Left lung (tissue), 10 donors: Measurements from ENCODE around the gene REM2. TPM values are rescaled to one million over a fixed set of nuclear protein-coding genes. Genes with fewer than 3 reads are reported as not detected.
A peak's percentile ranks its signal among the peaks of the same experiment; 100 is the strongest.

Experiments
- ATAC-seq: fragments of 200-7000 bp; cut with Tn5 transposase; one replicate; pipeline ENCODE4 v1.9.1; 2020; ENCODE audit warnings: moderate library complexity
- DNase-seq, 4 donors: peaks; one replicate each; pipeline ENCODE4 v3.0.0-alpha.2; 2013 to 2020
- H3K27ac ChIP-seq, 2 donors: fragments of 200-600 bp; sonication (generic) in 1 of 2; one replicate each; pipeline versions ENCODE4 v1.5.0 to v1.8.0; 2020 to 2021
- H3K27me3 ChIP-seq, 2 donors: fragments of 200-600 bp; sonication (generic) in 1 of 2; one replicate each; pipeline versions ENCODE4 v1.5.0 to v1.8.0; 2020 to 2021
- H3K36me3 ChIP-seq, 2 donors: fragments of 200-600 bp; sonication (generic) in 1 of 2; one replicate each; pipeline versions ENCODE4 v1.5.0 to v1.8.0; 2020 to 2021
- H3K4me1 ChIP-seq, 2 donors: fragments of 200-600 bp; one replicate each; pipeline ENCODE4 v1.8.0; 2021
- H3K4me3 ChIP-seq, 2 donors: fragments of 200-600 bp; sonication (generic) in 1 of 2; one replicate each; pipeline versions ENCODE4 v1.5.0 to v1.8.0; 2020 to 2021; ENCODE audit warnings: mild to moderate bottlenecking in 1 of 2
- H3K9me3 ChIP-seq, 2 donors: fragments of 200-600 bp; sonication (generic) in 1 of 2; one replicate each; pipeline versions ENCODE4 v1.5.0 to v1.8.0; 2020 to 2021
- CTCF ChIP-seq, 2 donors: fragments of 200-600 bp; sonication (generic) in 1 of 2; IDR thresholded peaks; one replicate each; pipeline versions ENCODE4 v1.5.0 to v1.8.0; 2021; ENCODE audit warnings: antibody characterized with exemption in 2 of 2
- intact Hi-C, 2 donors: fragments of 100-400 bp; cut with DNase I; formaldehyde crosslinking; loops; one replicate each; pipeline versions ENCODE4 v1.11.2 to v1.14.2; 2022
- polyA plus RNA-seq, 6 donors: library from polyadenylated mRNA; unstranded; fragments of 120-200 nt; gene quantifications; one replicate each; pipeline ENCODE4 v1.2.1, GENCODE V29; 2013; ENCODE audit not compliant: insufficient read length in 6 of 6
- total RNA-seq, 2 donors: library from RNA; stranded (reverse); fragmentation: NEBNext Ultra II Directional; extraction: Animal tissue kit (Norgen Biotek cat#: 25700); gene quantifications; one replicate each; pipeline ENCODE4 v1.2.1, GENCODE V29; 2021
- donor health status: DM: no; HTN: yes; CAD: no.
- donor health status: DM: no; HTN: no; CAD: no.

Gene REM2
- total and polyA plus RNA-seq, 8 donors, result 0.29 to 1.3 (median 0.83) TPM

DNA sequence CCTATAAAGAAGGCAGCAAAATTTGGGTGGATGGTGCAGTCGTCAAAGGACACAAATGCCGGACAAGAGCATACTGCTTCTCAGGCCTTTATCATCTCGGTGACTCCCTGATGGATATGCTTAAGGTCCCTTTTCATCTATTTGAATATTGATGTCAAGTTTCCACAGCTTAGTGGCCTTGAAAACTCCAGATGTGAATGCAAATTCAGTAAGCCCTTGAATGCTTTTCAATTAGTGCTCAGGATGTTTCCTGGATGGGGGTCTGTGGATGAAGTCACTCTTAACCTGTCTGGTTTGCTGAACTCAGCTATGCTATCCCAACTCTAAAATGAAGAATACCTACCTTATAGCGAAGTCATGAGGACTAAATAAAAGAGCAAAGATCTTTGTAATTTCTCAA lies 10.7 kb downstream of the REM2 start:
- Histone ChIP-seq H3K27ac (no peak overlapping the region), H3K4me1 (no peaks in the 10 kb centered on the region)
- no peak for ATAC-seq

DNA sequence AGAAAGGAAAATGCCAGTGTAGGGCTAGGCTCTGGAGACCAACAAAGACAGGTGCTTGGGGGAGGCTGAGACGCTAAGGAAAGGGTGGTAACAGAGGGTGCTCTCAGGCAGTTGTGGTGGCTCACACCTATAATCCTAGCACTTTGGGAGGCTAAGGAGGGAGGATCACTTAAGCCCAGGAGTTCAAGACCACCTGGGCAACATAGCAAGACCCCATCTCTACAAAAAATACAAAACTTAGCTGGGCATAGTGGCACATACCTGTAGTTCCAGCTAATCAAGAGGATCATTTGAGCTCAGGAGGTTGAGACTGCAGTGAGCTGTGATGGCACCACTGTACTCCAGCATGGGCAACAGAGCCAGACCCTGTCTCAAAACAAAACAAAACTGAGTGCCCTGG lies 12.4 kb downstream of the REM2 start:
- Histone ChIP-seq H3K27me3 (no peaks in the 10 kb centered on the region), H3K9me3 (no peaks in the 10 kb centered on the region), H3K27ac (no peak overlapping the region), H3K36me3 (peaks cover 0 to 24% of the 10 kb centered on the region in 2 donors), H3K4me3 (no peak overlapping the region), H3K4me1 (peaks cover 0 to 8% of the 10 kb centered on the region in 2 donors)
- no peak for ATAC-seq
- intact Hi-C loops, result no loop called here
- TF ChIP-seq CTCF (IDR thresholded peaks at IDR 0.05), result no peak
- no peak for DNase-seq

More for the DNA sequence above, 10.7 kb downstream of the REM2 start:
- intact Hi-C loops, result no loop called here
- Histone ChIP-seq H3K27me3 (no peaks in the 10 kb centered on the region), H3K36me3 (peaks cover 0 to 10% of the 10 kb centered on the region in 2 donors), H3K4me3 (no peak overlapping the region), H3K9me3 (no peaks in the 10 kb centered on the region)
- TF ChIP-seq CTCF (IDR thresholded peaks at IDR 0.05), result no peak
- no peak for DNase-seq

DNA sequence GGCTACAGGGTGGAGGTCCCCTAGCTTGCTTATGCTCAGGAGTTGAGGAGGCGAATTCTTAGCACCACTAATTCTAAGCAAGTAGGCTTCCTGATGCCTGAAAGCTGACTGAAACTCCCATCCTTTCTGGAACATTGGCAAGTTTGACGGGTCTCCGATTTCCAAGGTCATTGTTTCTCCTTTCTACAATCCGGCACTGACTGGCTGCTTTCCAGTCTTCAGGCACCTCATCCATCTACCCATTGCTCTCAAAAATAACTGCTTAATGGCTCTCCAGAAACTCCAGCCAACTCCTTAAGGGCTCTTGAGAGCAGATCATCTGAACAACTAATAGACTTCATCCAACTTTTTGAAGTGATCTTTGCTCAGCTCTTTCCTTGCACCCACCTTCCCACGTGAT lies 13.3 kb downstream of the REM2 start:
- DNase-seq, result no peak
- Histone ChIP-seq H3K27ac (no peak overlapping the region), H3K4me1 (peaks cover 0 to 10% of the 10 kb centered on the region in 2 donors), H3K27me3 (no peaks in the 10 kb centered on the region), H3K36me3 (peaks cover 0 to 33% of the 10 kb centered on the region in 2 donors), H3K4me3 (no peak overlapping the region), H3K9me3 (no peaks in the 10 kb centered on the region)
- no peak for TF ChIP-seq CTCF (IDR thresholded peaks at IDR 0.05)
- intact Hi-C loops, result no loop called here
- peak; percentile 45 for ATAC-seq

DNA sequence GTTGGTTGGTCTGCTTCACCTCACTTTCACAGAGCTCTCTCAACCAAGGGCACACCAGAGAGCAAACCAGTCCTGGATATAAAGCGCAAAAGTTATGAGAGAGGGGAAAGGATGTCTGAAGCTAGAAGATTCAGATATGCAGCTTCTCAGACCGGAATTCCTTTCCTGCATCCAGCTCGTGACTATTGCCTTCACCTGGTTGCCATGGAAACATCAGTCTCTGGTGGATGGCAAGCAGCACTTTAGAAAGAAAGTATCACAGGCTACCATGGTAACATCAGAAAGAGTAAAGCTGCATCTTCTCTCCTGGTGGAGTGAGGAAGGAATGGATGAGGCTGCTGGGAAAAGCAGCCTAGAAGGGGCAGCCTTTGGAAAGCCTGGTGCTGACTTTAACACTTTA lies 13.7 kb downstream of the REM2 start:
- H3K27ac ChIP-seq, result no peak overlapping the region
- H3K4me1 ChIP-seq, result peaks cover 0 to 10% of the 10 kb centered on the region in 2 donors
- no peak overlapping the region for H3K4me3 ChIP-seq
- no peak for DNase-seq
- no peak for TF ChIP-seq CTCF (IDR thresholded peaks at IDR 0.05)
- peak; percentile 34 for ATAC-seq
- peaks cover 0 to 37% of the 10 kb centered on the region in 2 donors for H3K36me3 ChIP-seq
- H3K27me3 ChIP-seq, result no peaks in the 10 kb centered on the region
- intact Hi-C loops, result no loop called here
- no peaks in the 10 kb centered on the region for H3K9me3 ChIP-seq

DNA sequence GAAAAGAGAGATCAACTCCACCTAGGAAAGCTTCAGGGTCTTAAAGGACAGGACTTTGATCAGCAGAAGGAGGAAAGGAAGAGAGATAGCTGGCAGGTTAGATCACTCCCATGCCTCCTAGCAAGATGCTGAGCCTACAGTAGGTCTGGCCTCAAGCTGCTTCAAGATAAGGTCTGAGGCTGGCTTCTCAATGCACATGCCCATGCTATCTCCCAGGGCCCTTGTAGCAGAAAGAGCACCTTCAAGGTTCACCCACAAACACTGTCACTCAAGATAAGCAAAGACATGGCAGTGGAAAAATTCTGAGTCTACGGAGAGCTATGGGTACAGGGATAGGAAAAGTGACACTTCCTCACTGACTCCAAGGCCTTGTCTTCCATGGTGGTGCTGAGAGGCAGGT lies 14.3 kb downstream of the REM2 start:
- H3K4me1 ChIP-seq, result peaks cover 0 to 10% of the 10 kb centered on the region in 2 donors
- H3K27ac ChIP-seq, result no peak overlapping the region
- no peak for DNase-seq
- peaks cover 0 to 43% of the 10 kb centered on the region in 2 donors for H3K36me3 ChIP-seq
- no peak for TF ChIP-seq CTCF (IDR thresholded peaks at IDR 0.05)
- no peak for ATAC-seq
- H3K4me3 ChIP-seq, result no peak overlapping the region
- no peaks in the 10 kb centered on the region for H3K27me3 ChIP-seq
- intact Hi-C loops, result no loop called here
- H3K9me3 ChIP-seq, result no peaks in the 10 kb centered on the region
